H9 (cell line): ENCODE data around the gene MARF1. TPM values are rescaled to one million over a fixed set of nuclear protein-coding genes. Genes with fewer than 3 reads are reported as not detected.

ENCODE experiments used
- DNase-seq: peaks from one replicate; pipeline ENCODE4 v3.0.0-alpha.2; 2017
- H2AFZ ChIP-seq: one replicate; pipeline ENCODE4 v1.6.1; 2013; ENCODE audit warnings: mild to moderate bottlenecking, low read length, control low read depth, moderate library complexity
- H2AK5ac ChIP-seq: 2 replicates; pipeline ENCODE4 v1.6.1; 2013; ENCODE audit warnings: low read length, control low read depth, mixed read lengths; ENCODE audit not compliant: insufficient read length
- H2BK120ac ChIP-seq: one replicate; pipeline ENCODE4 v1.6.1; 2013; ENCODE audit warnings: low read depth, mild to moderate bottlenecking, low read length, control low read depth, inconsistent platforms; ENCODE audit not compliant: poor library complexity, severe bottlenecking
- H2BK12ac ChIP-seq: 2 replicates; pipeline ENCODE4 v1.6.1; 2013; ENCODE audit warnings: low read length, control low read depth, mixed read lengths, low read depth; ENCODE audit not compliant: insufficient read length
- H2BK15ac ChIP-seq: 2 replicates; pipeline ENCODE4 v1.6.1; 2013; ENCODE audit warnings: low read depth, low read length, control low read depth
- H2BK20ac ChIP-seq: one replicate; pipeline ENCODE4 v1.6.1; 2013; ENCODE audit warnings: low read depth, mild to moderate bottlenecking, low read length, control low read depth, inconsistent platforms; ENCODE audit not compliant: poor library complexity, severe bottlenecking
- H2BK5ac ChIP-seq: 2 replicates; pipeline ENCODE4 v1.6.1; 2013; ENCODE audit warnings: low read length, control low read depth, mixed read lengths; ENCODE audit not compliant: insufficient read length
- H3K14ac ChIP-seq: 2 replicates; pipeline ENCODE4 v1.6.1; 2013; ENCODE audit warnings: low read length, control low read depth; ENCODE audit not compliant: insufficient read depth
- H3K18ac ChIP-seq: 2 replicates; pipeline ENCODE4 v1.6.1; 2013; ENCODE audit warnings: low read depth, mild to moderate bottlenecking, mixed read lengths, low read length, control low read depth; ENCODE audit not compliant: insufficient read length
- H3K23ac ChIP-seq: 2 replicates; pipeline ENCODE4 v1.6.1; 2013; ENCODE audit warnings: low read length, control low read depth, mixed read lengths, low read depth; ENCODE audit not compliant: insufficient read length
- H3K23me2 ChIP-seq: 2 replicates; pipeline ENCODE4 v1.6.1; 2013; ENCODE audit warnings: low read depth, mild to moderate bottlenecking, mixed read lengths, low read length, control low read depth; ENCODE audit not compliant: insufficient read length, poor library complexity, severe bottlenecking
- H3K27ac ChIP-seq: 2 replicates; pipeline ENCODE4 v1.5.1; 2013; ENCODE audit warnings: low read length, control low read depth, mixed read lengths, low read depth; ENCODE audit not compliant: insufficient read length
- H3K27me3 ChIP-seq: 2 replicates; pipeline ENCODE4 v1.6.1; 2013; ENCODE audit warnings: low read length, control low read depth, inconsistent platforms; ENCODE audit not compliant: insufficient read depth
- H3K4ac ChIP-seq: 2 replicates; pipeline ENCODE4 v1.6.1; 2013; ENCODE audit warnings: low read depth, mild to moderate bottlenecking, control low read depth, inconsistent platforms, low read length, moderate library complexity
- H3K4me1 ChIP-seq: 2 replicates; pipeline ENCODE4 v1.6.1; 2013; ENCODE audit warnings: low read length, control low read depth, inconsistent platforms; ENCODE audit not compliant: insufficient read depth
- H3K4me2 ChIP-seq: 2 replicates; pipeline ENCODE4 v1.6.1; 2013; ENCODE audit warnings: low read length, control low read depth, mixed read lengths; ENCODE audit not compliant: insufficient read length, insufficient read depth
- H3K56ac ChIP-seq: 2 replicates; pipeline ENCODE4 v1.6.1; 2013; ENCODE audit warnings: low read depth, mild to moderate bottlenecking, mixed read lengths, low read length, control low read depth; ENCODE audit not compliant: insufficient read length
- H3K79me1 ChIP-seq: 2 replicates; pipeline ENCODE4 v1.6.1; 2013; ENCODE audit warnings: low read depth, mild to moderate bottlenecking, moderate library complexity, low read length, control low read depth, inconsistent platforms; ENCODE audit not compliant: insufficient read depth, poor library complexity, severe bottlenecking
- H3K79me2 ChIP-seq: 2 replicates; pipeline ENCODE4 v1.6.1; 2013; ENCODE audit warnings: low read length, control low read depth, inconsistent platforms; ENCODE audit not compliant: insufficient read depth
- H3K9ac ChIP-seq: 2 replicates; pipeline ENCODE4 v1.6.1; 2013; ENCODE audit warnings: low read length, control low read depth, mixed read lengths; ENCODE audit not compliant: insufficient read length; ENCODE audit errors: extremely low read depth
- H3K9me3 ChIP-seq: one replicate; pipeline ENCODE4 v1.6.1; 2013; ENCODE audit warnings: low read depth, low read length, inconsistent platforms; ENCODE audit not compliant: control insufficient read depth
- H3T11ph ChIP-seq: one replicate; pipeline ENCODE4 v1.6.1; 2013; ENCODE audit warnings: mild to moderate bottlenecking, low read length, control low read depth, inconsistent platforms
- H4K20me1 ChIP-seq: one replicate; pipeline ENCODE4 v1.6.1; 2013; ENCODE audit not compliant: control insufficient read depth, insufficient read length, insufficient read depth
- H4K5ac ChIP-seq: 2 replicates; pipeline ENCODE4 v1.6.1; 2013; ENCODE audit warnings: low read depth, mild to moderate bottlenecking, mixed read lengths, low read length, control low read depth; ENCODE audit not compliant: insufficient read length
- H4K8ac ChIP-seq: replicated peaks from 2 replicates; pipeline ENCODE4 v1.6.1; 2013; ENCODE audit warnings: low read length, control low read depth, mixed read lengths, low read depth; ENCODE audit not compliant: insufficient read length
- H4K91ac ChIP-seq: 2 replicates; pipeline ENCODE4 v1.6.1; 2013; ENCODE audit warnings: low read depth, mild to moderate bottlenecking, moderate library complexity, mixed read lengths, low read length, control low read depth; ENCODE audit not compliant: insufficient read length
- H3K27ac Mint-ChIP-seq, 3 experiments: 2 replicates in 2 of 3; 3 replicates in 1 of 3; pipeline ENCODE4 v1.8.0; 2020 to 2021; ENCODE audit warnings: mixed read lengths in 3 of 3, mild to moderate bottlenecking in 1 of 3, moderate library complexity in 1 of 3
- H3K27me3 Mint-ChIP-seq: 2 replicates; pipeline ENCODE4 v1.8.0; 2021; ENCODE audit warnings: low read depth, mild to moderate bottlenecking, moderate library complexity, mixed read lengths
- H3K36me3 Mint-ChIP-seq, 3 experiments: 2 replicates in 2 of 3; 3 replicates in 1 of 3; pipeline ENCODE4 v1.8.0; 2020 to 2021; ENCODE audit warnings: low read depth in 3 of 3, mixed read lengths in 3 of 3; ENCODE audit not compliant: insufficient read depth in 1 of 3
- H3K4me1 Mint-ChIP-seq, 2 experiments: 2 replicates each; pipeline ENCODE4 v1.8.0; 2020; ENCODE audit warnings: mixed read lengths in 2 of 2
- H3K4me3 Mint-ChIP-seq, 2 experiments: 2 replicates in 1 of 2; 3 replicates in 1 of 2; pipeline ENCODE4 v1.8.0; 2020 to 2021; ENCODE audit warnings: mild to moderate bottlenecking in 2 of 2, mixed read lengths in 2 of 2, moderate library complexity in 1 of 2
- H3K9me3 Mint-ChIP-seq, 2 experiments: 2 replicates in 1 of 2; 3 replicates in 1 of 2; pipeline ENCODE4 v1.8.0; 2020; ENCODE audit warnings: mild to moderate bottlenecking in 2 of 2, mixed read lengths in 2 of 2, moderate library complexity in 1 of 2
- CTCF ChIP-seq: fragments of 200-600 bp; sonication (generic); conservative IDR thresholded peaks from 3 replicates; pipeline ENCODE4 v1.8.0; 2021; ENCODE audit warnings: antibody characterized with exemption, mild to moderate bottlenecking
- WGBS: extraction: QIAGEN DNeasy Blood & Tissue Kit; methylation state at CpG from one replicate; pipeline ENCODE4 v1.1.7; 2013; ENCODE audit warnings: missing lambda C conversion rate, low lambda C conversion rate, mixed read lengths; ENCODE audit not compliant: insufficient read length; ENCODE audit errors: extremely low coverage; 5-methylcytosine and 5-hydroxymethylcytosine counted together
- total RNA-seq: library from RNA; stranded (reverse); gene quantifications from 2 replicates; pipeline ENCODE4 v1.2.1, GENCODE V29; 2021

Gene MARF1
- total RNA-seq, 1 experiment from 2014 or later, result 23.3 TPM

GRCh38 chr16:15671530-15672117, 28.7 kb upstream of the MARF1 start:
- Histone ChIP-seq H3K9me3 (no peaks in the 10 kb centered on the region), H3K27me3 (no peaks in the 10 kb centered on the region), H3K4ac (no peak overlapping the region), H3K4me2 (no peak overlapping the region), H4K8ac (no peak overlapping the region), H2BK120ac (no peak overlapping the region), H3K23me2 (no peaks in the 10 kb centered on the region), H4K5ac (no peak overlapping the region), H3K56ac (no peak overlapping the region), H3T11ph (no peak overlapping the region), H4K20me1 (no peaks in the 10 kb centered on the region), H2BK15ac (no peak overlapping the region), H4K91ac (no peak overlapping the region), H3K27ac (no peak overlapping the region), H2BK12ac (no peak overlapping the region), H3K9ac (no peak overlapping the region), H2AK5ac (no peak overlapping the region), H2BK5ac (no peak overlapping the region), H3K4me1 (no peaks in the 10 kb centered on the region), H3K79me2 (no peaks in the 10 kb centered on the region), H3K14ac (no peak overlapping the region), H2AFZ (no peak overlapping the region), H3K79me1 (no peaks in the 10 kb centered on the region), H3K18ac (no peak overlapping the region), H2BK20ac (no peak overlapping the region), H3K23ac (no peak overlapping the region)
- H3K27ac Mint-ChIP-seq, result peak overlapping the region in 1 of 3 experiments; percentile 26; a peak in 2 of 7 replicates
- H3K36me3 Mint-ChIP-seq, result peaks cover 17 to 50% (median 39%) of the 10 kb centered on the region in 3 experiments
- H3K27me3 Mint-ChIP-seq, result no peaks in the 10 kb centered on the region
- H3K4me3 Mint-ChIP-seq, result no peak overlapping the region
- H3K4me1 Mint-ChIP-seq, result no peaks in the 10 kb centered on the region
- WGBS, result no CpG with 5 or more reads among the region's 8 CpGs
- DNase-seq, result no peak
- no peaks in the 10 kb centered on the region for H3K9me3 Mint-ChIP-seq
- no peak for TF ChIP-seq CTCF
